DOHH2 (cell line): ENCODE results near the gene ATF7IP.

Experiments
- EZH2phosphoT487 ChIP-seq: fragments of 200-600 bp; sonication (generic); IDR thresholded peaks from 2 replicates; pipeline ENCODE4 v1.6.1; 2017; ENCODE audit warnings: borderline replicate concordance, mild to moderate bottlenecking, antibody characterized with exemption, low read length, moderate library complexity, mixed read lengths
- TF ChIP-seq, protein P1 (sequence below): fragments of 200-600 bp; sonication (generic); IDR thresholded peaks from one replicate; pipeline ENCODE4 v1.5.1; 2014; ENCODE audit warnings: antibody characterized with exemption, mild to moderate bottlenecking, low read depth, low read length; ENCODE audit not compliant: poor library complexity, severe bottlenecking

DNA sequence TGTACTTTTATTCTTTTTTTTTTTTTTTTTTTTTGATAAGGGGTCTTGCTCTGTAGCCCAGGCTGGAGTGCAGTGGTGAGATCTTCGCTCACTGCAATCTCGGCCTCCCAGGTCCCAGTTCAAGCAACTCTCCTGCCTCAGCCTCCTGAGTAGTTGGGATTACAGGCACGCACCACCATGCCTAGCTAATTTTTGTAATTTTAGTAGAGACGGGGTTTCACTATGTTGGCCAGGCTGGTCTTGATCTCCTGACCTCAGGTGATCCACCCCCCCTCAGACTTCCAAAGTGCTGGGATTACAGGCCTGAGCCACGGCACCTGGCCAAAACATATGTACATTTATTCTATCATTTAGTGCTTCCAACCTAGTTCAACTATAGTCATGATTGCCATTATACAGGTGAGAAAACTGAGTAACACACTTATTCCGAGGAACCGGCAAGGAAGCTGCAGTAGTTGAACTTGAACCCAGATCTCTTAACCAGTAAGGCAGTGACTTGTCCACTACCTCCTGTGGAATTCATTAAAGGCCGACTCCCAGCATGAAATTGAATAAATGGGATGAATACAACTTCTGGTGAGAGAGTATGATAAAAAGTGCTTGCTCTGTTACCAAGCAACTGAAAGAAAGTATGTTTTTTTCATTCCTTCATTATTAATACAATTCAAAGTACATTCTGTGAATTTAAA lies 755 bp upstream of the ATF7IP start:
- TF ChIP-seq, protein P1, sequence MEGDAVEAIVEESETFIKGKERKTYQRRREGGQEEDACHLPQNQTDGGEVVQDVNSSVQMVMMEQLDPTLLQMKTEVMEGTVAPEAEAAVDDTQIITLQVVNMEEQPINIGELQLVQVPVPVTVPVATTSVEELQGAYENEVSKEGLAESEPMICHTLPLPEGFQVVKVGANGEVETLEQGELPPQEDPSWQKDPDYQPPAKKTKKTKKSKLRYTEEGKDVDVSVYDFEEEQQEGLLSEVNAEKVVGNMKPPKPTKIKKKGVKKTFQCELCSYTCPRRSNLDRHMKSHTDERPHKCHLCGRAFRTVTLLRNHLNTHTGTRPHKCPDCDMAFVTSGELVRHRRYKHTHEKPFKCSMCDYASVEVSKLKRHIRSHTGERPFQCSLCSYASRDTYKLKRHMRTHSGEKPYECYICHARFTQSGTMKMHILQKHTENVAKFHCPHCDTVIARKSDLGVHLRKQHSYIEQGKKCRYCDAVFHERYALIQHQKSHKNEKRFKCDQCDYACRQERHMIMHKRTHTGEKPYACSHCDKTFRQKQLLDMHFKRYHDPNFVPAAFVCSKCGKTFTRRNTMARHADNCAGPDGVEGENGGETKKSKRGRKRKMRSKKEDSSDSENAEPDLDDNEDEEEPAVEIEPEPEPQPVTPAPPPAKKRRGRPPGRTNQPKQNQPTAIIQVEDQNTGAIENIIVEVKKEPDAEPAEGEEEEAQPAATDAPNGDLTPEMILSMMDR = no peak
- TF ChIP-seq EZH2phosphoT487 = no peak
